H1 (cell line): ENCODE measurements around the gene FAM184B.
"Not testable (repeated sequence)": the region's sequence is repeated elsewhere in the genome, so short reads cannot be mapped to it uniquely, and the experiment has no call there.

Source experiments
- BRCA1 ChIP-seq: IDR thresholded peaks from 2 replicates; pipeline ENCODE4 v1.6.1; 2012; ENCODE audit warnings: low read depth, low read length, improper control_type of control experiment
- CTCF ChIP-seq, 3 experiments: IDR thresholded peaks; 1 replicate in 2 of 3; 2 replicates in 1 of 3; pipeline versions ENCODE4 v1.5.1 to v1.6.1; 2011; ENCODE audit warnings: low read length in 3 of 3, mild to moderate bottlenecking in 3 of 3, inconsistent platforms in 2 of 3, low read depth in 1 of 3, moderate library complexity in 1 of 3; ENCODE audit not compliant: insufficient read depth in 1 of 3; ENCODE audit errors: control extremely low read depth in 1 of 3
- EGR1 ChIP-seq: IDR thresholded peaks from 2 replicates; pipeline ENCODE4 v1.6.1; 2011; ENCODE audit warnings: low read depth, low read length, borderline replicate concordance
- EP300 ChIP-seq, 2 experiments: IDR thresholded peaks; 1 replicate in 1 of 2; 2 replicates in 1 of 2; pipeline ENCODE4 v1.6.1; 2011 to 2012; ENCODE audit warnings: low read depth in 2 of 2, low read length in 2 of 2, mild to moderate bottlenecking in 2 of 2, borderline replicate concordance in 1 of 2, inconsistent platforms in 1 of 2, moderate library complexity in 1 of 2
- MAFK ChIP-seq: IDR thresholded peaks from 2 replicates; pipeline ENCODE4 v1.6.1; 2012; ENCODE audit warnings: low read depth, mild to moderate bottlenecking, improper control_type of control experiment, low read length
- POLR2AphosphoS5 ChIP-seq: IDR thresholded peaks from 2 replicates; pipeline ENCODE4 v1.6.1; 2011; ENCODE audit warnings: low read depth, low read length
- RAD21 ChIP-seq, 2 experiments: IDR thresholded peaks in 1 of 2; conservative IDR thresholded peaks in 1 of 2; 2 replicates each; pipeline ENCODE4 v1.6.1; 2011; ENCODE audit warnings: low read depth in 2 of 2, low read length in 2 of 2, improper control_type of control experiment in 1 of 2, inconsistent platforms in 1 of 2, mild to moderate bottlenecking in 1 of 2, moderate library complexity in 1 of 2
- SIRT6 ChIP-seq: IDR thresholded peaks from one replicate; pipeline ENCODE4 v1.7.1; 2012; ENCODE audit warnings: low read length, inconsistent platforms
- TAF1 ChIP-seq: IDR thresholded peaks from 2 replicates; pipeline ENCODE4 v1.6.1; 2011; ENCODE audit warnings: mild to moderate bottlenecking, low read depth, low read length
- TAF7 ChIP-seq: optimal IDR thresholded peaks from 2 replicates; pipeline ENCODE3; 2011; ENCODE audit warnings: low read depth, mild to moderate bottlenecking, inconsistent platforms, low read length, moderate library complexity, borderline replicate concordance
- TBP ChIP-seq: IDR thresholded peaks from 2 replicates; pipeline ENCODE4 v1.6.1; 2011; ENCODE audit warnings: low read depth, low read length, improper control_type of control experiment

- not testable (repeated sequence) for TF ChIP-seq TBP; EGR1; CTCF (IDR thresholded peaks at IDR 0.05; ENCODE audit: control extremely low read depth in 1 of 3, insufficient read depth in 1 of 3, low read depth in 1 of 3, low read length in 3 of 3); MAFK; BRCA1; TAF1; TAF7; POLR2AphosphoS5; EP300 (IDR thresholded peaks at IDR 0.05; ENCODE audit: borderline replicate concordance in 1 of 2, low read depth in 2 of 2, low read length in 2 of 2); RAD21 (IDR thresholded peaks at IDR 0.05 in 1 of 2, conservative IDR thresholded peaks at IDR 0.05 in 1 of 2; ENCODE audit: low read depth in 2 of 2, low read length in 2 of 2); SIRT6
Observed at GRCh38 chr4:17711206-17711605, 70.2 kb downstream of the FAM184B start.
